CD4-positive, alpha-beta T cell treated with Interleukin-12 subunit alpha and Interleukin-12 subunit beta, for 1 hour (primary cell): ENCODE data around the gene GSK3A.

Source experiments
- DNase-seq: peaks from one replicate; pipeline ENCODE4 v3.0.0-alpha.2; 2020

Gene GSK3A

DNA sequence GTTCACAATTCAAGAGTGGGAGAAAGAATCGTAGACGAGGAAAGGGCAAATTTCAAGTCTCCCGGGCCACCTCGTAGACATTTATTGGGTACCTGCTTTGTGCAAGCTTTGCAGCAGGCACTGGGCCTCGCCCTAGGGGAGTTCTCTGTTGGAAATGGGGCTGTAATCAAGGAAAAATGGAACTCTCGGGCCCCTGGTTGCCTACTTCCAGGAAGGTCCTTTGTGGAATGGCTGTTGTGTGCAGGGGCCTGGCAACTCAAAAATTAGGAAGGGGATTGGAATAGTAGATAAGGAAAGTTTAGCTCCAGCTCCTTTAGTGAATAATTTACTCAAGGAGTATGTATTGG lies 21.7 kb downstream of the GSK3A start:
- DNase-seq, result no peak

GRCh38 chr19:42219812-42220750 lies 22.3 kb downstream of the GSK3A start, which contains the start of gene ZNF526:
Gene ZNF526 (plus strand): TSS chr19:42220312. CDS start chr19:42224404, 4,092 bp downstream.
- DNase-seq, result peak; percentile 98

DNA sequence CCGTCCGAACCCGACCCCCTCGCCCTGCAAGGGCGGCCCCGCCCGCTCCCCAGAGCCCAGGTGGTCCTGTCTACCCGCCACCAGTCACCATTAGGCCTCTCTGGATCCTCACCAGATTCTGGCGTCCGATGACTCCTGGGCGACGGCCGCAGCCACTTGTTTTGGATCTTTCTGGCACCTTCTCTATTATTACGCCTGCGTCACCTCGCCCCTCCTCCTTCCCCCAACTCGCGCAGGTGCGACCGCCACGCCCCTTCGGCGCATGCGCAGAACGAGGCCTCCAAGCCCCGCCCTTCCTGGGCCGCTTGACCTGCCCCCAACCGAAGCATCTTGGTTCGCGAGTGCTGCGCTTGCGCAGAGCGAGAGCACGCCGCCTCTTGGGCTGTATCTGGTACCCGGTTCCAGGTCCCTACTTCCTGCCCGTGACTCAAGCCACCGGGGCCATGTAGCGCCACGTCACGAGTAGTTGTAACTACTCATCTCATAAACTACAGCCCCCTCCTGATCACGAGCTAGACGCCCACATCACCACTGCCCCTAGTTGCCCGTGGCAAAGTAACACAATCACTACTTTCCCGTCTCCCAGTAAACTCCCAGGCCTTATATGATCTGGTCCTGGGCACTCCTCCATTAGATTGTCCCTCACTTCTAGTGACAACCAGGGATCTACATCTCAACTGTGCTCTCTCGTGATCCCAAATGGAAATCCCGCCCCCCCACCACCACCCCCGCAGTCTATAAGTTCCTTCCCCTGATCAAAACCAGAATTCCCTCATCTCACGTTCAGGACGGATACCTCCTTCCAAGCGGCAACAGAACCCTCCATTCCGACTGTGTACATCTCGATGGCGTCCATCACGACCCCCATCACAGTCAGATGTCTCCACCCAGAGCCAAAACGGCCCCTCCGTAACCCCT lies 24.6 kb downstream of the GSK3A start, which contains the start of gene DEDD2:
Gene DEDD2, minus strand, starts transcription at position 158 of the 918 bp plus-strand sequence. CDS start 670 bp downstream, outside the sequence.
- DNase-seq, result peak; percentile 100

DNA sequence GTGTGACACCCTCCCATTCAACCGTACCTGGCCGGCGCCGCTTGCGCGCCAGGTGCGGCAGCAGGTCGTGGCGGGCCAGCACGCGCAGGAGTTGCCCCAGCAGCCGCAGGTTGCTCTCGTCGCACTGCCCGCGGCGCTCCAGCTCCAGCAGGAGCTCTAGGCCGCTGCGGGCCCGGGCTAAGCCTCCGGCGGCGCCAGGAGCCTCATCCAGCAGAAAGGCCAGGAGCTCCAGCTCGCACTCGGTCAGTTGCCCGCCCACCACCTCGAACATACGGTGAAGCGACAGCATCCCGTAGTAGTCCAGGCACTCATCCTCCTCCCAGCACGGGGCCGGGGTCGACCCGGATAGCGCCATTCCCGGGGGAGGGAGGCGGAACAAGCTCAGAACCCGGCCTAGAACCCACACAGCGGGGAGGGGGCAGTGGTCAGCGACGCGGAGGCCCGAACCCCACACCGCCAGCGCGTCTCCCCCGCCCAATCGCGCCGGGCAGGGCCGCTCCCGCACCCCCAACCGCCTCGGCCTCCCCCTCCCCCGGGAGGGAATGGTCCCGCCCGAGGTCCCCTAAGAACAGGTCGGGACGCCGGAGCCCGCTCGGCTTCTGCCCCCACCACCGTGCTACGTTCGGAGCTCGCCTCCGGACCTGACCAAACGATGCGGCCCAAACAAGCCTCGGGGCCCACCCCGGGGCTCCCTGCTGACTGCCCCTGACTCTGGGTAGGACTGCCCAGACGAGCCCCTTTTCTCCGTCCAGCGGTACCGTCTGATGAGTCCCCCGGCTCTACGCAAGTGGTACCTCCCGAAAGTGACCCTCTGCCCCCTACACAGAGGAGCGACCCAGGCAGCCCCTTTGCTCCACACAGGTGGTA lies 25.5 kb downstream of the GSK3A start:
- DNase-seq, result peak; percentile 35

GRCh38 chr19:42214810-42215485 lies 27.5 kb downstream of the GSK3A start:
- DNase-seq, result no peak

DNA sequence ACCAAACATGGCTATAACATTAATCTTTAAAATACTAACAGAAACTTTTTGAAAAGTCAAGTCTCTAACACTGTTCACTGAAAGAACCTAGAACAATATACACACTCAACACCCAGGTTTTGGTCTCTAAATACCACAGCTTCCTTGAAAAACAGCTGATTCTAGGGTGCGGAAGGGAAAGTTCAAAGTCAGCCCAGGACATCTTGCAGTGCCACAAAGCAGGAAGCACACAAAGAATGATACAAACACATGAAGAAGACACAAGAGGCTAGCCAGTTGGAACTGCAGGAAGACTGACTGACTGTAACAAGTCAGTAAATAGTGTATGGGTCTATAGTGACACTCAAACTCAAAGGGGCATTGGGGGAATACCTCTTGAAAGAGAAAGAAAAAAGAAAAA lies 29.5 kb downstream of the GSK3A start:
- DNase-seq, result no peak

DNA sequence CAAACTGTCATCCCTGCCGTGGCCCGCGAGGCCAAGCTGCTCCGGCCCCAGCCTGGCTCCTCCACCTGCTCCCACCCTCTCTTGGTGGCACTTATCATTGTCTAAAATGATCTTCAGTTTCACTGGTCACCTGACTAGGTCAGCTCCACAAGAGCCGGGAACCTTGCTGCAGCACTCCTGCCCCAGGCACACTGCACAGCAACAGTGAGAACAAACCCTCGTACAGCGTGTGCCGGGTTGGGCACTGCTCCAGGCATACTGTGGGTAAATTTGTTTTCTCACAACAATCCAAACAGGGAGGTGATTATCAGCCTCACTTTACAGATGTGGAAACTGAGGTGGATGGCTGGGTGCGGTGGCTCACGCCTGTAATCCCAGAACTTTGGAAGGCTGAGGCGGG lies 33.8 kb downstream of the GSK3A start:
- no peak for DNase-seq

DNA sequence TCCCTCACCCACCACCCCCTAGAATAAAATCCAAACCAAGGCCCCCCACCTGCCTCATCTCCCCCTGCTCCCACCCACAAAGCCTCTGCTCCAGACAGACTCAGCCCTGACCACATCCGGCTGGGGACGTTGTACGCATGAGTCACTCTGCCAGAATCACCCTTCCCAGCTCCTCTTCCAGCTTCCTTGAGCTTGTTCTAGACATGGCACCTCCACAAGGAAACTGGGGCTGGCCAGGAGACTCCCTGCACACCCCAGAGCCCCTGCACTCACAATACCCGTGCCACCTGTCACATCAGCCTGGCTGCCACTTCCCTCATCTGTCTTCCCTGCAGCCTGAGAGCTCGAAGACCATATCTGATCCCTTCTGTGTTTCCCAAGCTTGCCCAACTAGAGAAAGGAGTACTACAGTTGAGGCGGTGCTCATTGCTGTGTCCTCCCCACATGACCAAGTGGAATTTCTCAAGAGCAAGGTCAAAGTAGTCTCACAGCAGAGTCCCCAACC lies 34.6 kb downstream of the GSK3A start:
- DNase-seq, result peak; percentile 39

- no peak for DNase-seq
These were observed 35.3 kb downstream of the GSK3A start for GRCh38 chr19:42206871-42207755.

DNA sequence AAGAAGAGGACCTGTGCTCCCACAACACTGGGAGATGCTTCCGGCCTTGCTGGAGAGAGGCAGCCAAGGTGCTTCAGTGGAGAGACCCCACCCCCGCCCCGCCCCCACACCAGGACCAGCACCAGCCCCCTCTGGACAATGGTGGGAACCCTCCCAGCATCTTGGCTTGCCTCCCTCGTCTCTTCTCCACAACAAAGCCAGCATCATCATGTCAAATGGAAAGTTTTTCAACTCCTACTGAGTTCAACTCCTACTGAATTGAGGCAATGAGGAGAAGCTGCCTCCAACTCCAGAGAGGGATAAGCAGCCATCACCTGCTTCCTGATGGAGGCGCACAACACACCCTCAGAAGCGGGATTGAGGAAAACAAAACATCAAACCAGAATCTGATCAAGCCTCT lies 37.7 kb downstream of the GSK3A start:
- DNase-seq, result no peak

GRCh38 chr19:42203700-42204099 lies 38.7 kb downstream of the GSK3A start:
- no peak for DNase-seq

DNA sequence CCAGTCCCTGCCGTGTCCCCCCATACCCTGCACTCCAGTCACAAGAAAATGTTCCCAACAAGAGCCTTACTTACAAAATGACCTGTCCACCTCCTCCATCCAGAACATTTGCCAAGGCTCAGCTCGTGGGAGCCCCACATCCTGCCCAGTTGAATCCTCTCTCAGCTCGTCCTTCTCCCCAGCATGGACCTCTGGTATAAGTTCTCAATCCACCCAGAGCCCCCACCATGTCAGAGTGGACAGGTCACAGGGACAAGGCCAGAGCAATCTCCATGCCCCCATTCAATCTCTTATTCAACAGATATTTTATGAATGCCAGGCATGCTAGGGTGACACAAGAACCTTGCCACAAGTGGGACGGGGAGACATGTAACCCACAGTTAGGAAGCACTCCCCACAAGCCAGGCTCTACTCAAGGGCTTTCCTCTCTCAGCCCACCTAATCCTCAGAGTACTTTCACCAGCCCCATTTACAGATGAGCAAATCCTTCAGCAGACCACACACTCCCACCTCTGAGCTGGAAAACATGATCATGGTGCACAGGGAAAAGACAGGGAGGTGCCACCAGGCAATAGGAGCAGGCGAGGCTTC lies 40.0 kb downstream of the GSK3A start:
- DNase-seq, result no peak

DNA sequence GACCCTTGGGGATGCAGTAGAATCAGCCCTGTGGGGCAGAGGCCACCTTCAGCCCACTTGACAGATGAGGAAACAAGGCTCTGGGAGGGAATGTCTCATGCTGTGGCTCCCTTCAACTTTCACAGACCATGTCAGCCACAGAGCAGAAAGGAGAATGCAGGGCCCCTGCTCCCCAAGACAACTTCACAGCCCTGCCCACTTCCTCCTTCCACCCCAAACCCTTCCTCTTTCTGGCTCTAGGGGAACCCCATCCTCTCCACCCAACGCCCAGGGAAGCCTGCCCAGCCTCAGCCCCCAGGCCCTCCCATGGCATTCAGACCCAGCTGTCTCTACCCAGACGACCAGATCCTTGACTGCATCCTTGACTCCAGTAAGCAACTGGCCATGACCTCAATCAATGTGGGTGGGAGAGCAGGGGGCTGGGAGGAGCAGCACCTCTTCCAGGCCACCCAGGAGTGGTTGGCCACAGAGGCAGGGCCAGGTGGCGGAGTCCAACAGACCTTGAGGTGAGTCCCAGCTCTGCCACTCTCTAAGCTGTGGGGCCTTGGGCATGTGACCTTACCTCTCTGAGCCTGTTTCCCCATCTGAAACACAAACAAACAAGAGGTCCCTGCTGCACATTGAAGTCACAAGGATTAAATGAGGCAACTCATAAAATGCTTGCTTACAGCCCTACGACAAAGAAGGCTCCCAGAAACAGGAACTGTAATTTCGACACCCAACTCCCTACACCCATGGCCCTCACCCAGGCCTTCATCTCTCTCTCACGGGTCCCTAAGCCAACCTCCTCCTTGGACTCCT lies 40.7 kb downstream of the GSK3A start:
- DNase-seq, result peak; percentile 76

GRCh38 chr19:42200116-42200715 lies 42.2 kb downstream of the GSK3A start:
- no peak for DNase-seq

GRCh38 chr19:42199440-42200115 lies 42.8 kb downstream of the GSK3A start:
- DNase-seq, result peak; percentile 71

GRCh38 chr19:42198676-42199439 lies 43.5 kb downstream of the GSK3A start:
- DNase-seq, result peak; percentile 86

GRCh38 chr19:42197375-42197817 lies 45.0 kb downstream of the GSK3A start:
- DNase-seq, result no peak
